GM19397 (cell line): ENCODE data around the gene COMMD6.
"Not testable (repeated sequence)": the region's sequence is repeated elsewhere in the genome, so short reads cannot be mapped to it uniquely, and the experiment has no call there.

Experiments
- ATAC-seq: cut with Tn5 transposase; IDR thresholded peaks from one replicate; pipeline ENCODE4 v1.9.1; 2021; ENCODE audit warnings: mild to moderate bottlenecking, moderate library complexity; ENCODE audit not compliant: unreplicated experiment

COMMD6 gene

DNA sequence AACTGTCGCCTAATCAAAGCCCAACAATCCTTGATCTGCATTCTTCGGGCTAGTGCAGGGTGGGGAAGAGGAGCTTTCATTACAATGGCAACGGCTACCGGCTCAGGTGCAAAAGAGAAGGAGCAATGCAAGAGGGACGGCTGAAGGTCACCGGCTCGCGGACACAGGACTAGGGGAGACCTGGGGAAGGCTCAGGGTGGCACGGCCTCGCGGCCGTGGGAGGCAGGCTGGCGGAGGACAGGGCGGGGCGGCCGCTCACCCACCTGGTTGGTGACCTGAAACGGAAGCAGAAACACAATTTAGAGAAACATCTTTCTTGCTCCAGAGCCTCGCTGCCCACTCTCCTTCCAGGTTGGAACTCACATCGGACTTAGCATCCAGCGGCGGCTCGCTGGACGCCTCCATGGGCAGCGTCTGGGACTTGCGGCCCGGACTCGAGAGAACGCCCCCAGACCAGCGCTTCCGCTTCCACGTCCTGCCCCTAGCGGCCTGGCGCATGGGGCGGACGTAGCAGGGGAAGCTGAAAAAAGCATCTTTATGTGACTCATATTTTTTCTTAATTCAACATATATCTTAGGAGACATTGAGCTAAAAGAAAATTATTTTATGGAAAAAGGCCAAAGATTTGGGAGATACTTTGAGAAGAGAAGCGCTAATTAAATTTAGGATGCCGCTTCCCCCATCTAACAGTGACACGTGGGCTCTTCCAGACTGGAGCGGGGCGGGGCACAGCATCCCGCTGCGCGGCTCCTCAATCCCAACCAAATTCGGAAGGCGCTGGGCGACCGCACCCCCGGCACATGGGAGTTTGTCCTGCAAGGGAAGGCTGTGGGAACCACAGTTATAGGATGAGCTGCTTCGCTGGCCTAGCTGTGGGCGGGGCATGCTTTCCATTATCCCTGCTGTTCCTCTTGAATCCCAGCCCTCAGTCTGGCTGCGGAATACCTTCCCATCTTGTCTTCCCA is at the start of gene COMMD6:
COMMD6 (minus strand) TSS at position 441 of the 965 bp plus-strand sequence; CDS start at position 405, 36 bp downstream.
- peak; percentile 99 for ATAC-seq

GRCh38 chr13:75585153-75585552 is 47.5 kb upstream of the COMMD6 start:
- ATAC-seq = no peak

DNA sequence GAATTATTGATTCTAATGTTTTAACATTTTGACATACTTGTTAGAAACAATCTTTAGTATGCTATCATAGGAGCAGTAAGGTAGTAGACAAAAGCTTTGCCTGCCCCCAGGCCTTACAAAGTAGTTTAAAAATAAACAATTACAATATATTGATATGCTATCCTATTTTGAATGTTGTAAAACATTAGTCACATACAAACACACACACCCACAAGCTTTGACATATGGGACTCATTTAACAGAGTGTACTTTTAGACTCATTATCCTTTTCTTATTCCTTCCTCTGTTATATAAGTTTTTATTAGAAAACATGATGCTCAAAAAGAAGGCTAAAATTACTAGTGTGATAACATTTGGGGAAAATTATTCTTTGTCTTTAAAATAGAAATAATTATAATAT is 45.5 kb upstream of the COMMD6 start:
- no peak for ATAC-seq

DNA sequence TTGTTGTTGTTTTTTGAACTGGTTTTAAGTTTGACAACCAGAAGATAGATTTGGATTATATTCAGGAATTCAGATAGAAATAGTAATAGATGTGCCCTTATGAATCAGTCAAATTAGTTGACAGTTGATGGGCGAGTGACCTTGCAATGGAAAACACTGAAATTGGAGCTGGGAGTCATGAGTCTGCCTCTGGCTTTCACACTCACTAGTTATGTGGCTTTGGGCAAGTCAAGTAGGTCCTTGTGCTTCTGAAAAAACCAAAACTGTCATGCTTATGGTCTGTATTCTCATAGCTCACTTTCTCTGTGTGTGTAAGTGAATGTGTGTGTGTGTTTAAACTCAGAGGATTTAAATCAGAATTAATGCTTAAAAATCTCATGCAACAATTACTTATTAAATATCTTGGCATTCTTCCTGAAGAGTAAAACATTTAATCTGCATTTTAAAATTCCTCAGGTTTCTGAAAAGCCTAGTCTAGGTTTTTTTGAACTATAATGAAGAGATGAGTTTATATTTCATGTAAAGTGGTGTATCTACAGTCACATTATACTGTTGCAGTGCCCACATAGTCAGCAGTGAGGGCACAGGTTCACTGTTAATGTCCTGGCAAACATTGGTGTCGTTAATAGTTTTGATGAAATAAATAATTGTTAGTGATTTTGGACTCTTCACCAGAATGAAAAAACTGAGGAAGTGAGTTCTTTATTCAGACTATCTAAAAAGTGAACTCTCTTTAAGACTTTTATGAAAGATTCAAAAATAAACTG is 44.4 kb upstream of the COMMD6 start:
- no peak for ATAC-seq

DNA sequence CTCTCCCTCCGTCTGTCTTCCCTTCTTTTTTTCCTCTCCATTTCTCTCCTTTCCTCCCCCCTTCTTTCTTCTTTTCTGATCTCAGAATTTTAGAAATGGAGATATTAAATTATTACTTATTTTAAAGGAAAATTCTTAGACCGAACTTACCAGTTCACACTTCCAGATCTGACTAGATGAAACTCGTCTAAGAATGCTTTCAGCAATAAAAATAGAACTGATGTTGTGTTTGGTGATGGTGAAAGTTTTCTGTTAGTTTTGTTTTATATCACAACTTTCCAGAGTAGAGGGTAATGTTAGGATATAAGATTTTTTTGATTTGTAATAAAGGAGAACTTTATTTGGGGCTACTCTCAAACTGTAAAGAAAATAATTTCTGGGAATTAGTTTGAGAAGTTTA is 41.9 kb upstream of the COMMD6 start:
- ATAC-seq = no peak

DNA sequence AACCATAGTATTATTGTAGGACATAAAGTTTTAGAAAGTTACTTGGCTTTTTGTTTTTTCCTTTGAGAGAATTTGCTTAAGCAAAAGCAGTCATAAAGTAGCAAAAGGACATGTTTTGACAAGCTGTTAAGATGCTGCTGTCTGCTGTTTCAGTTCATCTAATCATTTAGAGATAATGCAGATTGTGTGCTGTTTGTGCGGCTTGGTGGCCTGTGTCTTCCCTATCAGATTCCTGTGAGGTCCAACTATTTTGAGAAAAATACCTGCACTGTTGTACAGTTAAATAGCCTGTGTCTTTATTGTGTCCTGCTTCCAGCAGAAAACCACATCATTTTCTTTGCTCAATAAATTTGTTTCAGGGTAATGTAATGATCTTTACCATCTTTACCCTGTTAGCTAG is 31.9 kb upstream of the COMMD6 start:
- no peak for ATAC-seq

DNA sequence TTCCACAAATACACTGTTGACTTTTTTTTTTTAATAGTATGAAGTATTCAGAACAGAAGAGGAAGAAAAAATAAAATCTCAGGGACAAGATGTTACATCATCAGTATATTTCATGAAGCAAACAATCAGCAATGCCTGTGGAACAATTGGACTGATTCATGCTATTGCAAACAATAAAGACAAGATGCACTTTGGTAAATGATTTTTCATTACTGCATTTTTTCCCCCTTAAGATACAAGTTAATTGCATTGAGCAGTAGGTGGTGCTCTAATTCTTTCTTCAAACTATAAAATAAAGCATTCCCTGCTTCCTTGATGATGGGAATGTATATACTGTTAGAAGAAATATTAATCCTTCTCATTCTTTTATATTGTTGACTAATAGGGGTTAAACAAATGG is 29.0 kb upstream of the COMMD6 start:
- no peak for ATAC-seq

DNA sequence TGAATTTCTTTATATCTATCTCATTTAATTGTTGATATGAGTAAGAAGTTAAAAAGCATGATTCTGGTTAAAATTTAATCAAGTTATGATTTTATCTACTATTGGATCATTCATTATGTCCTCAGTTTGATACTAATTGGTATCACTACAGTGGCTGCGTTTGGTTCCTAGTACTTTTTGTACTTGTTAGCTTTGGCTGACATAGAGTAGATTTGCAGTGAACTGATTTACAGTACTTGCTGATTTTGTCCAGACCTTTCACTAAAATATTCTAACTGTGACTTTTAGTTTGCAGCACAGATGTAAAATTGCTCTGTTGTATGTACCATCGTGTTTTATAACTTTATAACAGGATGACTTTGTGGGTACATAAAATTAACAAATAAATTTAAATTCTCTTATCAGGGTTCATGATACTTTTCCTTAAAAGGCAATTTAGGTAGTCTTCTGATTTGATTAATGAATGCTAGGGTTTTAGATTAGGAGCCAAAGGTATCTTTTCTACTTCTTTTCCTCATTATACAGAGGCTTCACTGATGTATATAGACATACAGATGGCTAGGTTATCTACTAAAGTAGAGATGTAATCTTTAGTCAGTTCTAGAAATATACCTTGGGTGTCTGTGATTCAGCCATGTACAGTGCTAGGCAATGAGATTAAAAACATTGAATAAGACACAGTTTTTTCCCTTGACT is 20.7 kb upstream of the COMMD6 start:
- ATAC-seq = no peak

DNA sequence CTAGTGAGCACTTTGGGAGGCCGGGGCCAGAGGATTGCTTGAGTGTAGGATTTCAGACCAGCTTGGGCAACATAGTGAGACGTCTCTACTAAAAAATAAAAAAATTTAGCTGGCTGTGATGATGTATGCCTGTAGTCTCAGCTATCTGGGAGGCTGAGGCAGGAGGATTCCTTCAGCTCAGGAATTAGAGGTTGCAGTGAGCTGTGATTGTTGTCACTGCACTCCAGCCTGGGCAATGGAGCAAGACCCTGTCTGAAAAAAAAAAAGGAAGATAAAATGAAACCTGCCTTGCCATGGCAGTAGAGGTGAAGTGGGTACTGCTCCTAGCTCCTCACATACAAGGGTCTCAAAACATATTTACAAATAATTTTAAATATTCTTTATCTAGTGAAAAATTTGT is 19.3 kb upstream of the COMMD6 start:
- no peak for ATAC-seq

GRCh38 chr13:75555836-75556235 is 18.2 kb upstream of the COMMD6 start:
- no peak for ATAC-seq

DNA sequence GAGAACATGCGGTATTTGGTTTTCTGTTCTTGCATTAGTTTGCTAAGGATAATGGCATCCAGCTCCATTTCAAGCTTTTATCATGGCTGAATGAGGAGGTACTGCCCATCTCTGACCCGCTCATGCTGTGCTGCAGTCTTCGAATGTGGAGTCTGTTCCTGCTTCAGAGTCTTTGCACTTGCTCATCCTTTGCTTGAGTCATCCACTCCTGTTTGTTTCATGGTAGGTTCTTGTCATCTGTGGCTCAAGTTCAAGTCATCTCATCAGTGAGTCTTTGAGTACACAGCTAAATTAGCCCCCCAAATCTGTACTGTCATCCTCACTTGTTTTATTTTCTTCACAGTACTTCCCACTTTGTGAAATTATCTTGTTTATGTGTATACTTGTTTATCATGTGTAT is 17.3 kb upstream of the COMMD6 start:
- ATAC-seq = no peak

- no peak for ATAC-seq
Measured at GRCh38 chr13:75554464-75554863, 16.8 kb upstream of the COMMD6 start.

- ATAC-seq = peak; percentile 1
Measured at GRCh38 chr13:75550159-75550567, 12.5 kb upstream of the COMMD6 start.

GRCh38 chr13:75549262-75550158 is 11.9 kb upstream of the COMMD6 start, which contains the start of gene UCHL3:
Gene UCHL3 (plus strand): TSS chr13:75549791. CDS start chr13:75549821, 30 bp downstream.
- ATAC-seq = peak; percentile 96

- no peak for ATAC-seq
Measured at GRCh38 chr13:75547917-75548316, 10.3 kb upstream of the COMMD6 start.

GRCh38 chr13:75545386-75545785 is 7.7 kb upstream of the COMMD6 start:
- not testable (repeated sequence) for ATAC-seq

GRCh38 chr13:75544681-75545330 is 7.2 kb upstream of the COMMD6 start:
- no peak for ATAC-seq

DNA sequence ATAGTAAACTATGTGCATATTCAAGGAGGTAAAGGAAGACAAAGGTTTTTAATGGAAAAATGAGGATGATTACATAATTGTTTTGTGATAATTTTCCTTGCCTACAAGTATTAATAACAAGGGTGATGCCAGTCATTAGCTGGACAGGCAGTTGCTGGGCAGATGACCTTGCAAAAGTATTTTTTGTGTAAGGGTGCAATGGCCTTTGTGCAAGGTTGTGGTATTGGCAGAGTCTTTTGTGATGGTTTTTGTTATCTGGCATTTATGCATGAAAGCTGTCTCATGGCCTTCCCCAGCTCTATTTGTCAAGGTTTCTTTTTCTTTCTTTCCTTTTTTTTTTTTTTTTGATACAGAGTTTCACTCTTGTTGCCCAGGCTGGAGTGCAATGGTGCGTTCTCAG is 4.3 kb upstream of the COMMD6 start:
- no peak for ATAC-seq

DNA sequence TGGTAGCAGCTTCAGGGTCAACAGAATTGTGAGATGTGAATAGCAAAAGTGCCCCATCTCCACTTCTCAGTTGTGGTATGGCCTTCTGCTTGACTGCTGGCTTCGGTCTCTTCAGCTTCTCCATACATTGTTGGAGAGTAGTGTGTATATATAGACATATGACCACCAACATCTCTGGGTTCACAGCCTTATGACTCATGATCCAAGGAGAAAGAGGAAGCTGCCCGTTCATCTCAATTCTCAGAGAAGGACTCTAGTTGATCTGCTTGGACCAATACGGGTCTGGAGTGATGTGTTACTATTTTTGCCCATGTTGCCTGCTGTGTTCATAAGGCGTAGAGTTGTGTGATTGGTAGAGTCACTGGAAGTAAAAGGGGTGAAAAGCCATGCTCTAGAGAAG is 3.6 kb upstream of the COMMD6 start:
- ATAC-seq = no peak

GRCh38 chr13:75533861-75534260 is 3.8 kb downstream of the COMMD6 start:
- ATAC-seq = no peak
